ENCODE data around the gene TRIO.

The TRIO gene

DNA sequence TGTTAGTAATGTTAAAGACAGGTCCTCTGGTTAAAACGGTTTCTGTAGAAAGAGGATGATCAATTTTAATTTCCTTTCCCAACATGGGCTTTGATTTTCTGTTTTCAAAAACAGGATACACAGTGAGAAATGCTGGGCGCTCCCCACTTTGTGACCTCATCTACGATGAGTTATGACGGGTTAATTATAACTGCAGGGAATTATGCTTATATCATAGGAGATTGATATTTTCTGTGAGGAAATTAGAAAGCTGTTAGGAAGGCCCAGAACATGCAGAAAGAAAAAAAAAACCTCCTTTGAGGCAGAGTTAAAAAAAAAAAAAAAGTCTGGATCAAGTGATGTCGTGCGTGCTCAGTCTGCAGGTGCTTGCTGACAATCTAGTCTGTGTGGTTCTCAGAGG is 261.6 kb downstream of the TRIO start:
- TF ChIP-seq, protein P1, sequence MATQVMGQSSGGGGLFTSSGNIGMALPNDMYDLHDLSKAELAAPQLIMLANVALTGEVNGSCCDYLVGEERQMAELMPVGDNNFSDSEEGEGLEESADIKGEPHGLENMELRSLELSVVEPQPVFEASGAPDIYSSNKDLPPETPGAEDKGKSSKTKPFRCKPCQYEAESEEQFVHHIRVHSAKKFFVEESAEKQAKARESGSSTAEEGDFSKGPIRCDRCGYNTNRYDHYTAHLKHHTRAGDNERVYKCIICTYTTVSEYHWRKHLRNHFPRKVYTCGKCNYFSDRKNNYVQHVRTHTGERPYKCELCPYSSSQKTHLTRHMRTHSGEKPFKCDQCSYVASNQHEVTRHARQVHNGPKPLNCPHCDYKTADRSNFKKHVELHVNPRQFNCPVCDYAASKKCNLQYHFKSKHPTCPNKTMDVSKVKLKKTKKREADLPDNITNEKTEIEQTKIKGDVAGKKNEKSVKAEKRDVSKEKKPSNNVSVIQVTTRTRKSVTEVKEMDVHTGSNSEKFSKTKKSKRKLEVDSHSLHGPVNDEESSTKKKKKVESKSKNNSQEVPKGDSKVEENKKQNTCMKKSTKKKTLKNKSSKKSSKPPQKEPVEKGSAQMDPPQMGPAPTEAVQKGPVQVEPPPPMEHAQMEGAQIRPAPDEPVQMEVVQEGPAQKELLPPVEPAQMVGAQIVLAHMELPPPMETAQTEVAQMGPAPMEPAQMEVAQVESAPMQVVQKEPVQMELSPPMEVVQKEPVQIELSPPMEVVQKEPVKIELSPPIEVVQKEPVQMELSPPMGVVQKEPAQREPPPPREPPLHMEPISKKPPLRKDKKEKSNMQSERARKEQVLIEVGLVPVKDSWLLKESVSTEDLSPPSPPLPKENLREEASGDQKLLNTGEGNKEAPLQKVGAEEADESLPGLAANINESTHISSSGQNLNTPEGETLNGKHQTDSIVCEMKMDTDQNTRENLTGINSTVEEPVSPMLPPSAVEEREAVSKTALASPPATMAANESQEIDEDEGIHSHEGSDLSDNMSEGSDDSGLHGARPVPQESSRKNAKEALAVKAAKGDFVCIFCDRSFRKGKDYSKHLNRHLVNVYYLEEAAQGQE (IDR thresholded peaks at IDR 0.05; ENCODE audit: insufficient read depth in 1 of 2, low read depth in 2 of 2, low read length in 2 of 2), result no peak
- TF ChIP-seq SIN3A (IDR thresholded peaks at IDR 0.05; ENCODE audit: borderline replicate concordance, insufficient read depth, low read length) (no peak), FOXP2 (optimal IDR thresholded peaks at IDR 0.05; ENCODE audit: borderline replicate concordance, extremely low read depth, extremely low read length, insufficient read depth) (no peak), TAF1 (IDR thresholded peaks at IDR 0.05; ENCODE audit: borderline replicate concordance, insufficient read depth, low read length) (no peak), POLR2AphosphoS5 (IDR thresholded peaks at IDR 0.05; ENCODE audit: low read depth, low read length) (no peak)

DNA sequence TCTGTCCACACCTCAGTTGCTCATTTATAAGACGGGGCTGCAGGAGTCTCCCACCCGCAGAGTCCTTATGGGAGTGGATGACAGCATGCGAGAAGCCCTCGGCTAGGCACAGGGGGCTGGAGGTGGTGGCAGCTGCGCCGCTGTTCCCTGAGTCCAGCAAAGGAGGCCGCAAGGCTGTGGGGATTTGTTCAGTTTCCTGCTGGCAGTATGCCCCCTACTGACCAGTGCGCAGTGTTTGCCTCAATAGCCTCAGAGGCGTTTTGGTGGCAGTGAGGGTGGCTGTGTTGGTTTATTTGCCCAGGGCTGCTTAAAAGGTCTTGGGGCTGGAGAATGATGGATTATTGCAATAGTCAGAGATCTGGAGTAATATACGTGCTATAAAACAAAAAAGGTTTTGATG is 262.1 kb downstream of the TRIO start:
- no peak for TF ChIP-seq FOXP2 (optimal IDR thresholded peaks at IDR 0.05; ENCODE audit: borderline replicate concordance, extremely low read depth, extremely low read length, insufficient read depth)
- TF ChIP-seq, protein P1 (IDR thresholded peaks at IDR 0.05; ENCODE audit: insufficient read depth in 1 of 2, low read depth in 2 of 2, low read length in 2 of 2), result no peak
- TF ChIP-seq TAF1 (IDR thresholded peaks at IDR 0.05; ENCODE audit: borderline replicate concordance, insufficient read depth, low read length), result no peak
- no peak for TF ChIP-seq POLR2AphosphoS5 (IDR thresholded peaks at IDR 0.05; ENCODE audit: low read depth, low read length)
- TF ChIP-seq SIN3A (IDR thresholded peaks at IDR 0.05; ENCODE audit: borderline replicate concordance, insufficient read depth, low read length), result no peak

DNA sequence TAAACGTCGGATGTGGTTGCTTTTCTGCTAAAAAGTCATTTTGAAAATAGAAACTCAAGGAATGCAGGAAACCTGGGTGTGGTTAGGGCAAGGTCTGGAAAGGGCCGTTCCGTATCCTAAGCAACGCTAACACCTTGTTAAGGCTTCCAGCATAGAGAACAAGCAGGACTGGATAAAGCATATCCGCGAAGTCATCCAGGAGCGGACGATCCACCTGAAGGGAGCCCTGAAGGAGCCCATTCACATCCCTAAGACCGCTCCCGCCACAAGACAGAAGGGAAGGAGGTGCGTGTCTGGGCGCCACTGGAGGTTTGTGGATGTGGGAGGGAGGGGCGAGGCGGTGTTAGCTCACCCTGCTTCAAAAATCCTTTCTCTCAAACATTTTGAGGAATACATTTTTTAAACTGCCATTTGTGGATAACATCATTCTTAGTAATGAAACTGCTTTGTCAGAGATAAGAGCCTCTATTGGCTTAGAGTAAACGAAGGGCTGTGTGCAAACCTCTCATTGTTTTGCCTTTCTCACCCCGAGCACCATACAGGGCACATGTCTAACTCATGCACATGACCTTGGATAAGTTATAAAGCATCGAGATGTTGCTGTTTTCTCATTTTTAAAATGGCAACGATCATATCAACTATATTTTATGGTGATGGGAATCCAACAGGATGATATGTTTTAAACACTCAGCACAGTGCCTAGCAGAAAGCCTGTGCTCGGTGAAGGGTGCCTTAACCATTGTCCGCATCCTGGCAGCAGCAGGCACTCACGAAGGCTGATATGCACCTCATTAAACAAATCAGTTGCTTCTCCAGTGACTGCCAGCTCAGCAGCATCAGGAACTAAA is 262.8 kb downstream of the TRIO start:
- TF ChIP-seq POLR2AphosphoS5 (IDR thresholded peaks at IDR 0.05; ENCODE audit: low read depth, low read length), result no peak
- TF ChIP-seq, protein P1 (IDR thresholded peaks at IDR 0.05; ENCODE audit: insufficient read depth in 1 of 2, low read depth in 2 of 2, low read length in 2 of 2), result no peak
- TF ChIP-seq FOXP2 (optimal IDR thresholded peaks at IDR 0.05; ENCODE audit: borderline replicate concordance, extremely low read depth, extremely low read length, insufficient read depth), result no peak
- no peak for TF ChIP-seq TAF1 (IDR thresholded peaks at IDR 0.05; ENCODE audit: borderline replicate concordance, insufficient read depth, low read length)
- TF ChIP-seq SIN3A (IDR thresholded peaks at IDR 0.05; ENCODE audit: borderline replicate concordance, insufficient read depth, low read length), result no peak

DNA sequence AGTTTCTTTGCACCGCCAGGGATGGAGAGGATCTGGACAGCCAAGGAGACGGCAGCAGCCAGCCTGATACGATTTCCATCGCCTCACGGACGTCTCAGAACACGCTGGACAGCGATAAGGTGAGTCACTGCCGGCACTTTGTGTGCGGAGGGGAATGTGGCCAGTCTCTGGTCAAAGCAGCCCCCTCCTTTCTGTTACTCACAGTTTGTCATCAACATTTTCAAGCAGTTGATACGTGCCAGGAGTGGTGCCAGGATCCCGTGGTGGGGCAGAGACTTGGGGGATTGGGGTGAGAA is 263.4 kb downstream of the TRIO start:
- TF ChIP-seq SIN3A (IDR thresholded peaks at IDR 0.05; ENCODE audit: borderline replicate concordance, insufficient read depth, low read length), result no peak
- TF ChIP-seq, protein P1 (IDR thresholded peaks at IDR 0.05; ENCODE audit: insufficient read depth in 1 of 2, low read depth in 2 of 2, low read length in 2 of 2), result no peak
- no peak for TF ChIP-seq POLR2AphosphoS5 (IDR thresholded peaks at IDR 0.05; ENCODE audit: low read depth, low read length)
- TF ChIP-seq TAF1 (IDR thresholded peaks at IDR 0.05; ENCODE audit: borderline replicate concordance, insufficient read depth, low read length), result no peak
- TF ChIP-seq FOXP2 (optimal IDR thresholded peaks at IDR 0.05; ENCODE audit: borderline replicate concordance, extremely low read depth, extremely low read length, insufficient read depth), result no peak

All from PFSK-1 (cell line).